HCT116 (cell line): ENCODE results near the gene TENM4. TPM values are rescaled to one million over a fixed set of nuclear protein-coding genes. Genes with fewer than 3 reads are reported as not detected.

Experiments
- ATAC-seq: fragments of 200-7000 bp; cut with Tn5 transposase; 2 replicates; pipeline ENCODE4 v1.9.1; 2020; ENCODE audit warnings: mild to moderate bottlenecking, moderate library complexity
- Bru-seq: library from RNA; stranded (reverse); fragments of 400-500 nt; gene quantifications from one replicate; lab custom pipeline; 2021; lab: Mats Ljungman, UMichigan
- BruChase-seq, 2 experiments: library from RNA; stranded (reverse); fragments of 400-500 nt; gene quantifications; one replicate each; lab custom pipeline; 2021; lab: Mats Ljungman, UMichigan
- BruUV-seq: library from RNA; stranded (reverse); fragments of 400-500 nt; replicated peaks from 2 replicates; lab custom pipeline; 2021; lab: Mats Ljungman, UMichigan
- CTCF ChIA-PET: fragments of 300-600 bp; sonication (Branson Sonifier 250); formaldehyde crosslinking; loops from one replicate; lab custom pipeline; 2021; ENCODE audit warnings: antibody characterized with exemption; lab: Charles Lee
- POLR2A ChIA-PET: fragments of 300-600, 350-600 bp; sonication (Branson Sonifier 250); formaldehyde crosslinking; loops from one replicate; lab custom pipeline; 2021; ENCODE audit warnings: antibody characterized with exemption; lab: Charles Lee
- RAD21 ChIA-PET, 2 experiments: fragments of 300-600 bp; sonication (Branson Sonifier 250); formaldehyde crosslinking; loops; one replicate each; lab custom pipeline; 2023; ENCODE audit warnings: low total read pairs in 2 of 2; ENCODE audit not compliant: uncharacterized antibody in 2 of 2, unreplicated experiment in 2 of 2, low non-redundant PET in 1 of 2; lab: Charles Lee
- DNase-seq: peaks from one replicate; pipeline ENCODE4 v3.0.0-alpha.2; 2010; ENCODE audit warnings: low read depth, low spot score
- H2AFZ ChIP-seq: fragments of 200-600 bp; shearing (Covaris generic), sonication (generic); 2 replicates; pipeline ENCODE4 v1.6.1; 2017; ENCODE audit warnings: low read depth, mixed run types, mixed read lengths, antibody characterized with exemption, low read length; ENCODE audit not compliant: poor library complexity, severe bottlenecking
- H3K27ac ChIP-seq: 2 replicates; pipeline ENCODE4 v1.5.1; 2012; ENCODE audit warnings: low read depth, low read length
- H3K27me3 ChIP-seq: fragments of 200-600 bp; sonication (generic); 2 replicates; pipeline ENCODE4 v1.6.1; 2016; ENCODE audit warnings: mixed run types, low read length, mixed read lengths; ENCODE audit not compliant: insufficient read depth
- H3K36me3 ChIP-seq, 2 experiments: fragments of 200-500 bp in 1 of 2; fragments of 200-600 bp in 1 of 2; sonication (Bioruptor generic) in 1 of 2; sonication (generic) in 1 of 2; 2 replicates each; pipeline versions ENCODE4 v1.5.1 to v1.6.1; 2014 to 2016; ENCODE audit warnings: low read length in 2 of 2, inconsistent platforms in 1 of 2, mixed read lengths in 1 of 2, mixed run types in 1 of 2; ENCODE audit not compliant: insufficient read depth in 2 of 2, control insufficient read depth in 1 of 2
- H3K4me1 ChIP-seq, 2 experiments: fragments of 200-600 bp in 1 of 2; sonication (generic) in 1 of 2; 2 replicates each; pipeline versions ENCODE4 v1.5.1 to v1.6.1; 2012 to 2017; ENCODE audit warnings: low read length in 2 of 2, inconsistent platforms in 1 of 2, mild to moderate bottlenecking in 1 of 2, mixed read lengths in 1 of 2, mixed run types in 1 of 2, moderate library complexity in 1 of 2; ENCODE audit not compliant: insufficient read depth in 2 of 2, control insufficient read depth in 1 of 2
- H3K4me2 ChIP-seq: fragments of 200-600 bp; sonication (generic); 2 replicates; pipeline ENCODE4 v1.6.1; 2017; ENCODE audit warnings: mixed run types, low read length, mixed read lengths
- H3K4me3 ChIP-seq, 2 experiments: fragments of 200-600 bp in 1 of 2; sonication (generic) in 1 of 2; replicated peaks in 1 of 2; 2 replicates each; pipeline ENCODE4 v1.5.1; 2011 to 2016; ENCODE audit warnings: low read length in 2 of 2, control low read depth in 1 of 2, low read depth in 1 of 2, mild to moderate bottlenecking in 1 of 2, mixed read lengths in 1 of 2, mixed run types in 1 of 2
- H3K79me2 ChIP-seq: fragments of 200-600 bp; sonication (generic); 2 replicates; pipeline ENCODE4 v1.6.1; 2017; ENCODE audit warnings: mild to moderate bottlenecking, mixed run types, low read length, moderate library complexity, mixed read lengths; ENCODE audit not compliant: insufficient read depth
- H3K9ac ChIP-seq: fragments of 200-600 bp; sonication (generic); 2 replicates; pipeline ENCODE4 v1.6.1; 2016; ENCODE audit warnings: low read length, mixed read lengths
- H3K9me2 ChIP-seq: fragments of 200-600 bp; sonication (generic), shearing (Covaris generic); 2 replicates; pipeline ENCODE4 v1.6.1; 2017; ENCODE audit warnings: mixed run types, mild to moderate bottlenecking, moderate library complexity; ENCODE audit not compliant: insufficient read depth
- H3K9me3 ChIP-seq, 2 experiments: fragments of 200-500 bp in 1 of 2; fragments of 200-600 bp in 1 of 2; sonication (Bioruptor generic) in 1 of 2; sonication (generic) in 1 of 2; 2 replicates each; pipeline ENCODE4 v1.6.1; 2014 to 2017; ENCODE audit warnings: low read length in 2 of 2, mixed read lengths in 2 of 2, inconsistent platforms in 1 of 2, low read depth in 1 of 2, mild to moderate bottlenecking in 1 of 2, mixed run types in 1 of 2, moderate library complexity in 1 of 2; ENCODE audit not compliant: control insufficient read depth in 1 of 2, insufficient read depth in 1 of 2
- H4K20me1 ChIP-seq: fragments of 200-600 bp; sonication (generic), shearing (Covaris generic); 2 replicates; pipeline ENCODE4 v1.6.1; 2017; ENCODE audit warnings: mixed run types, mild to moderate bottlenecking, moderate library complexity; ENCODE audit not compliant: insufficient read depth
- CBX3 ChIP-seq: IDR thresholded peaks from 2 replicates; pipeline ENCODE4 v1.6.1; 2012; ENCODE audit warnings: low read depth
- CEBPB ChIP-seq: IDR thresholded peaks from 2 replicates; pipeline ENCODE4 v1.6.1; 2012; ENCODE audit warnings: low read depth
- EGR1 ChIP-seq: IDR thresholded peaks from 2 replicates; pipeline ENCODE4 v1.6.1; 2012; ENCODE audit warnings: low read depth
- EZH2 ChIP-seq: fragments of 200-600 bp; sonication (generic); IDR thresholded peaks from 2 replicates; pipeline ENCODE4 v1.6.1; 2017; ENCODE audit warnings: antibody characterized with exemption, mixed run types
- EZH2phosphoT487 ChIP-seq: fragments of 200-600 bp; IDR thresholded peaks from 2 replicates; pipeline ENCODE4 v1.6.1; 2018; ENCODE audit warnings: antibody characterized with exemption, borderline replicate concordance
- FOSL1 ChIP-seq: IDR thresholded peaks from 2 replicates; pipeline ENCODE4 v1.6.1; 2012; ENCODE audit warnings: low read depth
- POLR2AphosphoS5 ChIP-seq: IDR thresholded peaks from 2 replicates; pipeline ENCODE4 v1.6.1; 2011; ENCODE audit warnings: mild to moderate bottlenecking, low read depth, low read length, moderate library complexity
- RAD21 ChIP-seq: IDR thresholded peaks from 2 replicates; pipeline ENCODE4 v1.6.1; 2012; ENCODE audit warnings: low read depth, mild to moderate bottlenecking
- REST ChIP-seq: IDR thresholded peaks from 2 replicates; pipeline ENCODE4 v1.6.1; 2012; ENCODE audit warnings: low read depth
- SIN3A ChIP-seq: IDR thresholded peaks from 2 replicates; pipeline ENCODE4 v1.6.1; 2012; ENCODE audit warnings: low read depth
- SP1 ChIP-seq: IDR thresholded peaks from 2 replicates; pipeline ENCODE4 v1.6.1; 2012; ENCODE audit warnings: low read depth
- SRF ChIP-seq: IDR thresholded peaks from 2 replicates; pipeline ENCODE4 v1.6.1; 2012; ENCODE audit warnings: low read depth
- YY1 ChIP-seq: IDR thresholded peaks from 2 replicates; pipeline ENCODE4 v1.6.1; 2011; ENCODE audit warnings: low read length, low read depth, moderate library complexity, mild to moderate bottlenecking; ENCODE audit not compliant: insufficient replicate concordance; ENCODE audit errors: extremely low read depth
- ZFX ChIP-seq: fragments of 450-650 bp; IDR thresholded peaks from 2 replicates; pipeline ENCODE4 v1.6.1; 2017
- intact Hi-C: fragments of 100-400 bp; cut with micrococcal nuclease; formaldehyde crosslinking; loops from 2 replicates; pipeline ENCODE4 v1.10.0; 2022
- long read RNA-seq: library from polyadenylated mRNA; unstranded; transcript quantifications from one replicate; pipeline ENCODE4 v2.0.0, GENCODE V29; 2021; ENCODE audit not compliant: unreplicated experiment
- polyA plus RNA-seq: library from polyadenylated mRNA; unstranded; fragments of >200 nt; gene quantifications from 2 replicates; pipeline ENCODE4 v1.2.1, GENCODE V29; 2012; ENCODE audit warnings: missing spikeins
- total RNA-seq: library from RNA; stranded (reverse); gene quantifications from one replicate; pipeline ENCODE4 v1.2.1, GENCODE V29; 2021; ENCODE audit not compliant: unreplicated experiment
- TF ChIP-seq, protein P1 (sequence below): IDR thresholded peaks from 2 replicates; pipeline ENCODE4 v1.6.1; 2012
- TF ChIP-seq, protein P2 (sequence below): IDR thresholded peaks from 2 replicates; pipeline ENCODE4 v1.6.1; 2012

The TENM4 gene
- total RNA-seq (0.05 TPM), Bru-seq, nascent RNA (percentile 1 among the genes with signal in this experiment), BruChase-seq, experiment 1, labeled RNA remaining after a 6-hour chase (percentile 3 among the genes with signal in this experiment), BruChase-seq, experiment 2, labeled RNA remaining after a 2-hour chase (percentile 5 among the genes with signal in this experiment)
- not detected in 2 replicates for polyA plus RNA-seq
- long read RNA-seq: 0 reads

GRCh38 chr11:79440571-79441460 lies at the start of gene TENM4:
Gene TENM4, minus strand, starts transcription at chr11:79441030. Its CDS starts 371,086 bp downstream, at chr11:79069944.
- intact Hi-C loops: no loop called here
- H3K27me3 ChIP-seq: no peaks in the 10 kb centered on the region
- ATAC-seq: no peak
- H3K9ac ChIP-seq: no peak within 1 kb of the TSS
- H3K9me3 ChIP-seq: no peaks in the 10 kb centered on the region
- no TSS peak for BruUV-seq
- no peak for DNase-seq
- ChIA-PET RAD21 (no interaction called here), CTCF (no interaction called here), POLR2A (no interaction called here)
- no peaks in the 10 kb centered on the region for H4K20me1 ChIP-seq
- H3K36me3 ChIP-seq: no peaks in the 10 kb centered on the region
- TF ChIP-seq REST: no peak
- TF ChIP-seq, protein P1, sequence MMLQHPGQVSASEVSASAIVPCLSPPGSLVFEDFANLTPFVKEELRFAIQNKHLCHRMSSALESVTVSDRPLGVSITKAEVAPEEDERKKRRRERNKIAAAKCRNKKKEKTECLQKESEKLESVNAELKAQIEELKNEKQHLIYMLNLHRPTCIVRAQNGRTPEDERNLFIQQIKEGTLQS: no peak
- no peak for TF ChIP-seq CEBPB
- no peak for TF ChIP-seq EGR1
- no peak for TF ChIP-seq YY1
- no peak for TF ChIP-seq SP1
- TF ChIP-seq SIN3A: no peak
- no peak for TF ChIP-seq FOSL1
- no peak for TF ChIP-seq POLR2AphosphoS5
- TF ChIP-seq, protein P2, sequence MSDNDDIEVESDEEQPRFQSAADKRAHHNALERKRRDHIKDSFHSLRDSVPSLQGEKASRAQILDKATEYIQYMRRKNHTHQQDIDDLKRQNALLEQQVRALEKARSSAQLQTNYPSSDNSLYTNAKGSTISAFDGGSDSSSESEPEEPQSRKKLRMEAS: no peak
- TF ChIP-seq EZH2: no peak
- TF ChIP-seq CBX3: no peak
- TF ChIP-seq EZH2phosphoT487: no peak
- TF ChIP-seq RAD21: no peak
- TF ChIP-seq ZFX: no peak
- no peak for TF ChIP-seq SRF
- H2AFZ ChIP-seq: no peak within 1 kb of the TSS
- H3K9me2 ChIP-seq: no peaks in the 10 kb centered on the region
- no peak within 1 kb of the TSS for H3K4me2 ChIP-seq
- H3K79me2 ChIP-seq: no peaks in the 10 kb centered on the region
- no peak within 1 kb of the TSS for H3K27ac ChIP-seq
- no peak within 1 kb of the TSS for H3K4me3 ChIP-seq
- no peaks in the 10 kb centered on the region for H3K4me1 ChIP-seq
